GM18858 (cell line): ENCODE data around the gene E4F1.
"Not testable (repeated sequence)": the region's sequence is repeated elsewhere in the genome, so short reads cannot be mapped to it uniquely, and the experiment has no call there.

Source experiments
- ATAC-seq: cut with Tn5 transposase; IDR thresholded peaks from one replicate; pipeline ENCODE4 v1.9.1; 2021; ENCODE audit not compliant: unreplicated experiment

Gene E4F1

GRCh38 chr16:2240331-2240730, 16.9 kb downstream of the E4F1 start:
- not testable (repeated sequence) for ATAC-seq

GRCh38 chr16:2242598-2242997, 19.2 kb downstream of the E4F1 start:
- ATAC-seq, result no peak

GRCh38 chr16:2243031-2243528, 19.7 kb downstream of the E4F1 start:
- ATAC-seq, result no peak

GRCh38 chr16:2243781-2244180, 20.4 kb downstream of the E4F1 start:
- no peak for ATAC-seq

- no peak for ATAC-seq
Measured at GRCh38 chr16:2244301-2244700, 20.9 kb downstream of the E4F1 start.

- no peak for ATAC-seq
Measured at GRCh38 chr16:2244926-2245795, 21.8 kb downstream of the E4F1 start.

GRCh38 chr16:2246301-2246885, 23.0 kb downstream of the E4F1 start:
- no peak for ATAC-seq

GRCh38 chr16:2250652-2251295, 27.4 kb downstream of the E4F1 start:
- ATAC-seq, result peak; percentile 2

- ATAC-seq, result peak; percentile 59
Measured at GRCh38 chr16:2251296-2252111, 28.1 kb downstream of the E4F1 start, which contains the start of gene ECI1. Gene ECI1 (minus strand): TSS chr16:2251587. CDS start chr16:2251566, 21 bp downstream.

GRCh38 chr16:2252806-2253148, 29.4 kb downstream of the E4F1 start:
- no peak for ATAC-seq

- ATAC-seq, result no peak
Measured at GRCh38 chr16:2253293-2253692, 29.9 kb downstream of the E4F1 start.

- no peak for ATAC-seq
Measured at GRCh38 chr16:2256531-2257140, 33.2 kb downstream of the E4F1 start.

GRCh38 chr16:2257726-2258125, 34.3 kb downstream of the E4F1 start:
- no peak for ATAC-seq

- ATAC-seq, result not testable (repeated sequence)
Measured at GRCh38 chr16:2258530-2258929, 35.1 kb downstream of the E4F1 start.

- ATAC-seq, result no peak
Measured at GRCh38 chr16:2260250-2260649, 36.9 kb downstream of the E4F1 start.

- not testable (repeated sequence) for ATAC-seq
Measured at GRCh38 chr16:2263026-2263425, 39.6 kb downstream of the E4F1 start.

- not testable (repeated sequence) for ATAC-seq
Measured at GRCh38 chr16:2266887-2267286, 43.5 kb downstream of the E4F1 start.

- peak; percentile 38 for ATAC-seq
Measured at GRCh38 chr16:2267505-2267912, 44.1 kb downstream of the E4F1 start.

- ATAC-seq, result peak; percentile 62
Measured at GRCh38 chr16:2267913-2268666, 44.7 kb downstream of the E4F1 start, which contains the start of gene RNPS1. Gene RNPS1 (minus strand): TSS chr16:2268126. CDS start chr16:2264643, 3,483 bp downstream.

GRCh38 chr16:2270070-2270462, 46.7 kb downstream of the E4F1 start:
- no peak for ATAC-seq
